WTC11 (cell line): ENCODE results near the gene SEC22A. TPM values are rescaled to one million over a fixed set of nuclear protein-coding genes. Genes with fewer than 3 reads are reported as not detected.

Experiments
- ATAC-seq: fragments of 200-7000 bp; cut with Tn5 transposase; 2 replicates; pipeline ENCODE4 v1.10.0; 2021; ENCODE audit warnings: mild to moderate bottlenecking, moderate library complexity
- CTCF ChIA-PET: fragments of 300-600 bp; sonication (Branson Sonifier 250); formaldehyde crosslinking; loops from one replicate; lab custom pipeline; 2021; ENCODE audit warnings: antibody characterized with exemption; lab: Charles Lee
- POLR2A ChIA-PET: fragments of 350-600 bp; sonication (Branson Sonifier 250); formaldehyde crosslinking; loops from one replicate; lab custom pipeline; 2021; ENCODE audit warnings: antibody characterized with exemption; lab: Charles Lee
- DNase-seq: peaks from one replicate; pipeline ENCODE4 v3.0.0; 2021; ENCODE audit warnings: low spot score
- H3K27ac Mint-ChIP-seq: 2 replicates; pipeline ENCODE4 v1.8.0; 2021; ENCODE audit warnings: mixed read lengths
- H3K27me3 Mint-ChIP-seq: 2 replicates; pipeline ENCODE4 v1.8.0; 2021; ENCODE audit warnings: low read depth, mild to moderate bottlenecking, moderate library complexity, mixed read lengths
- H3K36me3 Mint-ChIP-seq: 2 replicates; pipeline ENCODE4 v1.8.0; 2021; ENCODE audit warnings: mixed read lengths
- H3K4me1 Mint-ChIP-seq: 2 replicates; pipeline ENCODE4 v1.8.0; 2022; ENCODE audit warnings: mixed read lengths
- H3K4me3 Mint-ChIP-seq: 2 replicates; pipeline ENCODE4 v1.8.0; 2021; ENCODE audit warnings: mild to moderate bottlenecking, moderate library complexity, mixed read lengths
- H3K9me3 Mint-ChIP-seq: 2 replicates; pipeline ENCODE4 v1.8.0; 2021; ENCODE audit warnings: mixed read lengths
- AFF4 ChIP-seq: sonication (generic); formaldehyde crosslinking; IDR thresholded peaks from 2 replicates; pipeline ENCODE4 v1.8.1; 2023; ENCODE audit warnings: mild to moderate bottlenecking, missing genetic modification reagents, borderline replicate concordance
- ATF2 ChIP-seq: sonication (generic); formaldehyde crosslinking; IDR thresholded peaks from 2 replicates; pipeline ENCODE4 v1.8.1; 2022; ENCODE audit warnings: low read depth, missing genetic modification reagents, borderline replicate concordance
- E2F5 ChIP-seq: sonication (generic); formaldehyde crosslinking; IDR thresholded peaks from 2 replicates; pipeline ENCODE4 v1.8.1; 2022; ENCODE audit warnings: mild to moderate bottlenecking, moderate library complexity, missing genetic modification reagents
- ELF4 ChIP-seq: sonication (generic); formaldehyde crosslinking; IDR thresholded peaks from 2 replicates; pipeline ENCODE4 v1.8.1; 2022; ENCODE audit warnings: low read depth, mild to moderate bottlenecking, moderate library complexity, missing genetic modification reagents
- ESRRA ChIP-seq: sonication (generic); formaldehyde crosslinking; IDR thresholded peaks from 2 replicates; pipeline ENCODE4 v1.8.1; 2022; ENCODE audit warnings: mild to moderate bottlenecking, missing genetic modification reagents, borderline replicate concordance
- FOXK1 ChIP-seq: sonication (generic); formaldehyde crosslinking; IDR thresholded peaks from 2 replicates; pipeline ENCODE4 v1.8.0; 2022; ENCODE audit warnings: mild to moderate bottlenecking, moderate library complexity, missing genetic modification reagents
- GTF2I ChIP-seq: fragments of 250-450 bp; sonication (Bioruptor Pico); conservative IDR thresholded peaks from 2 replicates; pipeline ENCODE4 v1.4.0; 2021; ENCODE audit warnings: mild to moderate bottlenecking
- HMGA2 ChIP-seq: fragments of 250-450 bp; sonication (Bioruptor Pico); IDR thresholded peaks from 2 replicates; pipeline ENCODE4 v1.4.0; 2021; ENCODE audit warnings: mild to moderate bottlenecking, moderate library complexity
- MXD4 ChIP-seq: fragments of 250-450 bp; sonication (Bioruptor Pico); IDR thresholded peaks from 2 replicates; pipeline ENCODE4 v1.8.0; 2021; ENCODE audit warnings: mild to moderate bottlenecking, moderate library complexity, borderline replicate concordance
- MYBL2 ChIP-seq: sonication (generic); formaldehyde crosslinking; IDR thresholded peaks from 2 replicates; pipeline ENCODE4 v1.8.1; 2023; ENCODE audit warnings: mild to moderate bottlenecking, moderate library complexity, missing genetic modification reagents
- NFATC4 ChIP-seq: fragments of 250-450 bp; sonication (Bioruptor Pico); IDR thresholded peaks from 2 replicates; pipeline ENCODE4 v1.9.0; 2021; ENCODE audit warnings: mild to moderate bottlenecking
- NR1H2 ChIP-seq: sonication (generic); formaldehyde crosslinking; IDR thresholded peaks from 2 replicates; pipeline ENCODE4 v1.9.0; 2021; ENCODE audit warnings: mild to moderate bottlenecking, moderate library complexity, missing genetic modification reagents
- RORB ChIP-seq: fragments of 250-450 bp; sonication (Bioruptor Pico); IDR thresholded peaks from 2 replicates; pipeline ENCODE4 v1.9.0; 2021; ENCODE audit warnings: mild to moderate bottlenecking
- SMAD4 ChIP-seq: sonication (generic); formaldehyde crosslinking; IDR thresholded peaks from 2 replicates; pipeline ENCODE4 v1.8.0; 2022; ENCODE audit warnings: mild to moderate bottlenecking, missing genetic modification reagents
- TEAD1 ChIP-seq: sonication (generic); formaldehyde crosslinking; IDR thresholded peaks from 2 replicates; pipeline ENCODE4 v1.8.0; 2022; ENCODE audit warnings: mild to moderate bottlenecking, missing genetic modification reagents
- USF2 ChIP-seq: sonication (generic); formaldehyde crosslinking; IDR thresholded peaks from 2 replicates; pipeline ENCODE4 v1.8.1; 2023; ENCODE audit warnings: mild to moderate bottlenecking, missing genetic modification reagents, moderate library complexity
- ZBTB21 ChIP-seq: sonication (generic); formaldehyde crosslinking; IDR thresholded peaks from 2 replicates; pipeline ENCODE4 v1.8.1; 2023; ENCODE audit warnings: mild to moderate bottlenecking, missing genetic modification reagents, borderline replicate concordance
- ZMAT4 ChIP-seq: fragments of 250-450 bp; sonication (Bioruptor Pico); IDR thresholded peaks from 2 replicates; pipeline ENCODE4 v1.9.0; 2021; ENCODE audit warnings: mild to moderate bottlenecking
- ZNF121 ChIP-seq: sonication (generic); formaldehyde crosslinking; IDR thresholded peaks from 2 replicates; pipeline ENCODE4 v1.8.0; 2023; ENCODE audit warnings: missing genetic modification reagents
- ZNF138 ChIP-seq: sonication (generic); formaldehyde crosslinking; conservative IDR thresholded peaks from 2 replicates; pipeline ENCODE4 v1.8.1; 2022; ENCODE audit warnings: mild to moderate bottlenecking, moderate library complexity, missing genetic modification reagents
- ZNF232 ChIP-seq: sonication (generic); formaldehyde crosslinking; IDR thresholded peaks from 2 replicates; pipeline ENCODE4 v1.8.0; 2022; ENCODE audit warnings: mild to moderate bottlenecking, missing genetic modification reagents
- ZNF263 ChIP-seq: sonication (generic); formaldehyde crosslinking; IDR thresholded peaks from 2 replicates; pipeline ENCODE4 v1.8.1; 2022; ENCODE audit warnings: low read depth, mild to moderate bottlenecking, moderate library complexity, missing genetic modification reagents
- ZNF317 ChIP-seq: sonication (generic); formaldehyde crosslinking; IDR thresholded peaks from 2 replicates; pipeline ENCODE4 v1.8.1; 2023; ENCODE audit warnings: low read depth, mild to moderate bottlenecking, moderate library complexity, missing genetic modification reagents, borderline replicate concordance
- ZNF425 ChIP-seq: fragments of 250-450 bp; sonication (Bioruptor Pico); conservative IDR thresholded peaks from 2 replicates; pipeline ENCODE4 v1.9.0; 2021; ENCODE audit warnings: mild to moderate bottlenecking
- total RNA-seq: library from RNA; stranded (reverse); gene quantifications from 3 replicates; pipeline ENCODE4 v1.2.3, GENCODE V29; 2021

The SEC22A gene
- total RNA-seq, 1 experiment from 2014 or later, result 12.6 TPM

- ChIA-PET CTCF (interaction anchor here (0.5 to 0.7 kb wide), 2 partner anchors 410 to 953 kb away, joined by 3 to 4 read pairs; no protein-coding TSS in a partner anchor), POLR2A (no interaction called here)
- H3K4me3 Mint-ChIP-seq, result no peak overlapping the region
- ATAC-seq, result no peak
- DNase-seq, result no peak
- H3K27ac Mint-ChIP-seq, result no peak overlapping the region
- H3K27me3 Mint-ChIP-seq, result no peaks in the 10 kb centered on the region
- peaks cover 23% of the 10 kb centered on the region for H3K9me3 Mint-ChIP-seq
- H3K4me1 Mint-ChIP-seq, result no peaks in the 10 kb centered on the region
- TF ChIP-seq MXD4 (CRISPR knock-in tag) (no peak), NR1H2 (CRISPR knock-in tag) (no peak), ZBTB21 (CRISPR knock-in tag) (no peak), ZNF138 (CRISPR knock-in tag) (no peak), AFF4 (CRISPR knock-in tag) (no peak), ZMAT4 (CRISPR knock-in tag) (no peak), NFATC4 (CRISPR knock-in tag) (no peak), ZNF121 (no peak), TEAD1 (no peak)
- peaks cover 39% of the 10 kb centered on the region for H3K36me3 Mint-ChIP-seq
Observed at GRCh38 chr3:123168605-123169004, 33.1 kb upstream of the SEC22A start.

GRCh38 chr3:123169492-123169929 lies 32.2 kb upstream of the SEC22A start:
- Mint-ChIP-seq H3K4me1 (peaks cover 5% of the 10 kb centered on the region), H3K27me3 (no peaks in the 10 kb centered on the region), H3K36me3 (peaks cover 30% of the 10 kb centered on the region), H3K27ac (peak overlapping the region; percentile 51), H3K4me3 (no peak overlapping the region), H3K9me3 (peaks cover 22% of the 10 kb centered on the region)
- ChIA-PET CTCF (no interaction called here), POLR2A (no interaction called here)
- TF ChIP-seq FOXK1 (CRISPR knock-in tag) (no peak), NR1H2 (CRISPR knock-in tag) (no peak), ZNF232 (CRISPR knock-in tag) (no peak), GTF2I (CRISPR knock-in tag) (no peak), ESRRA (CRISPR knock-in tag) (no peak), MXD4 (CRISPR knock-in tag) (no peak), USF2 (CRISPR knock-in tag) (no peak), TEAD1 (no peak), ZMAT4 (CRISPR knock-in tag) (no peak), ZNF317 (no peak)
- DNase-seq, result no peak
- ATAC-seq, result peak; percentile 69

GRCh38 chr3:123169930-123170329 lies 31.8 kb upstream of the SEC22A start:
- Mint-ChIP-seq H3K27ac (peak overlapping the region; percentile 50; the same call in 1 of the 2 replicates), H3K4me1 (peaks cover 9% of the 10 kb centered on the region), H3K9me3 (peaks cover 20% of the 10 kb centered on the region), H3K4me3 (no peak overlapping the region), H3K27me3 (no peaks in the 10 kb centered on the region), H3K36me3 (peaks cover 25% of the 10 kb centered on the region)
- DNase-seq (no peak), ATAC-seq (no peak)
- CTCF ChIA-PET, result no interaction called here
- TF ChIP-seq SMAD4 (CRISPR knock-in tag) (no peak), ZNF263 (CRISPR knock-in tag) (no peak), HMGA2 (CRISPR knock-in tag) (no peak), MYBL2 (no peak), ELF4 (CRISPR knock-in tag) (no peak), RORB (CRISPR knock-in tag) (no peak), E2F5 (CRISPR knock-in tag) (no peak), ATF2 (CRISPR knock-in tag) (no peak), ZNF425 (CRISPR knock-in tag) (no peak), NFATC4 (CRISPR knock-in tag) (no peak)
- POLR2A ChIA-PET, result no interaction called here
